DOHH2 (cell line): Measurements from ENCODE around the gene PQBP1.

Experiments
- H3F3A ChIP-seq: fragments of 200-600 bp; sonication (generic), shearing (Covaris generic); 2 replicates; pipeline ENCODE4 v1.6.0; 2016; ENCODE audit warnings: antibody characterized with exemption, mild to moderate bottlenecking; ENCODE audit not compliant: control insufficient read depth, insufficient read depth
- H3K27ac ChIP-seq: fragments of 200-600 bp; sonication (generic); 2 replicates; pipeline ENCODE4 v1.5.1; 2014; ENCODE audit warnings: low read depth, mild to moderate bottlenecking, low read length, moderate library complexity
- H3K27me3 ChIP-seq: fragments of 200-600 bp; sonication (generic); 2 replicates; pipeline ENCODE4 v1.6.1; 2014; ENCODE audit warnings: mild to moderate bottlenecking, low read length, mixed read lengths; ENCODE audit not compliant: control insufficient read depth
- H3K36me3 ChIP-seq: fragments of 200-600 bp; sonication (generic); 2 replicates; pipeline ENCODE4 v1.6.1; 2014; ENCODE audit warnings: mild to moderate bottlenecking, low read length, moderate library complexity, mixed read lengths; ENCODE audit not compliant: control insufficient read depth
- H3K4me1 ChIP-seq: fragments of 200-600 bp; sonication (generic); 2 replicates; pipeline ENCODE4 v1.6.1; 2014; ENCODE audit warnings: mild to moderate bottlenecking, low read length, mixed read lengths; ENCODE audit not compliant: control insufficient read depth
- H3K4me2 ChIP-seq: fragments of 200-600 bp; sonication (generic); 2 replicates; pipeline ENCODE4 v1.6.0; 2014; ENCODE audit warnings: mild to moderate bottlenecking, low read length, moderate library complexity
- H3K4me3 ChIP-seq: fragments of 200-600 bp; sonication (generic); 2 replicates; pipeline ENCODE4 v1.5.1; 2014; ENCODE audit warnings: mild to moderate bottlenecking, low read length, mixed read lengths
- H3K79me2 ChIP-seq: fragments of 200-600 bp; sonication (generic); 2 replicates; pipeline ENCODE4 v1.6.1; 2014; ENCODE audit warnings: mild to moderate bottlenecking, low read length, mixed read lengths; ENCODE audit not compliant: control insufficient read depth
- H3K9me2 ChIP-seq: fragments of 200-600 bp; sonication (generic); replicated peaks from 2 replicates; pipeline ENCODE4 v1.6.1; 2014; ENCODE audit warnings: mild to moderate bottlenecking, low read length, mixed read lengths; ENCODE audit not compliant: control insufficient read depth
- H3K9me3 ChIP-seq: fragments of 200-600 bp; sonication (generic); 2 replicates; pipeline ENCODE4 v1.6.1; 2014; ENCODE audit warnings: antibody characterized with exemption, low read length, mixed read lengths; ENCODE audit not compliant: control insufficient read depth, insufficient read depth
- H4K20me1 ChIP-seq: fragments of 200-600 bp; sonication (generic); 2 replicates; pipeline ENCODE4 v1.6.0; 2014; ENCODE audit warnings: low read depth, mild to moderate bottlenecking, antibody characterized with exemption, low read length, moderate library complexity; ENCODE audit not compliant: control insufficient read depth, insufficient read depth
- CTCF ChIP-seq: fragments of 200-600 bp; sonication (generic); IDR thresholded peaks from one replicate; pipeline ENCODE4 v1.5.1; 2014; ENCODE audit warnings: antibody characterized with exemption, mild to moderate bottlenecking, low read depth, low read length; ENCODE audit not compliant: poor library complexity, severe bottlenecking
- EZH2phosphoT487 ChIP-seq: fragments of 200-600 bp; sonication (generic); IDR thresholded peaks from 2 replicates; pipeline ENCODE4 v1.6.1; 2017; ENCODE audit warnings: borderline replicate concordance, mild to moderate bottlenecking, antibody characterized with exemption, low read length, moderate library complexity, mixed read lengths

Gene PQBP1

DNA sequence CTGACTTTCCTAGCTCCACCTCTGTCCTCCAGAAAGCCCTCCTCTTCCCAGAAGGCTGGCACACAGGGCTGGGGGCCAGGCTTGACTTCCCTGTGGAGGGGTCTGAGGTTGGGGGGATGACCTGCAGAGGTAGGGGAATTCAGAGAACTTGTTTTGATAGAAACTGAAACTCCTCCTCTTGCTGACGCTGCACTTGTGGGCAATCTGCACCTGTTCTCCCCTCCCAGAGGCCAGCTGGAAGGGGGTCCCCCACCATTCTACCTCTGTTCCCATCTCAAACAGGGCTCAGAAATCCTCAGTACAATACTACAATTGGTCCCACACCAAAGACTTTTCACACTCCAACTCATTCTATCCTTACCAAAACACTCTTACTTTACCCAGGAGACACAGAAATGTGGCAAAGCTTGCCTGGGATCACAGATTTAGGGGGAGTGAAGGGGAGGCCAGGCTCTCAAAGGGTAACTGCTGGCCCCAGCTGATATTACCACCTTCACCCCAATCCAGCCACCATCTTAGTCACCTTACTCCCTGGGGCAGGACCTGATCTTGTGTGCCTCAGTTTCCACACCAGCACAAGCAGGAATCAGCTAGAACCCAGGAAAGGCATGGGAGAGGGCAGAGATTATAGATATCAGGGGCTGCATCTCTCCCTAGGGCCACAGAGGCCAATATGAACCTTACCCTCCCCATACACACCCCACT, 41.1 kb downstream of the PQBP1 start:
- Histone ChIP-seq H4K20me1 (no peaks in the 10 kb centered on the region), H3K4me2 (peak overlapping the region; percentile 93), H3K27me3 (no peaks in the 10 kb centered on the region), H3K4me3 (peak overlapping the region; percentile 71), H3K79me2 (peaks cover 82% of the 10 kb centered on the region), H3K9me3 (no peaks in the 10 kb centered on the region), H3K36me3 (peaks cover 71% of the 10 kb centered on the region), H3K4me1 (peaks cover 84% of the 10 kb centered on the region), H3K27ac (peak overlapping the region; percentile 98), H3K9me2 (no peaks in the 10 kb centered on the region), H3F3A (peaks cover 12% of the 10 kb centered on the region)
- TF ChIP-seq EZH2phosphoT487 (no peak), CTCF (no peak)

- Histone ChIP-seq H3K9me3 (no peaks in the 10 kb centered on the region), H3K4me3 (peak overlapping the region; percentile 71), H3K4me1 (peaks cover 76% of the 10 kb centered on the region), H3K27ac (peak overlapping the region; percentile 98), H3K9me2 (no peaks in the 10 kb centered on the region), H3K4me2 (peak overlapping the region; percentile 93), H3K27me3 (no peaks in the 10 kb centered on the region), H3K79me2 (peaks cover 89% of the 10 kb centered on the region), H3F3A (peaks cover 12% of the 10 kb centered on the region), H3K36me3 (peaks cover 63% of the 10 kb centered on the region), H4K20me1 (no peaks in the 10 kb centered on the region)
- TF ChIP-seq CTCF (no peak), EZH2phosphoT487 (no peak)
These were observed 41.9 kb downstream of the PQBP1 start for GRCh38 chrX:48939524-48940228.

- Histone ChIP-seq H3K36me3 (peaks cover 55% of the 10 kb centered on the region), H3K4me2 (peak overlapping the region; percentile 93), H3K9me3 (no peaks in the 10 kb centered on the region), H3K79me2 (peaks cover 89% of the 10 kb centered on the region), H3K27me3 (no peaks in the 10 kb centered on the region), H3K27ac (peak overlapping the region; percentile 98), H3K4me3 (peak overlapping the region; percentile 71), H3F3A (peaks cover 12% of the 10 kb centered on the region), H3K4me1 (peaks cover 69% of the 10 kb centered on the region), H4K20me1 (no peaks in the 10 kb centered on the region), H3K9me2 (no peaks in the 10 kb centered on the region)
- no peak for TF ChIP-seq EZH2phosphoT487
- TF ChIP-seq CTCF: no peak
These were observed 42.8 kb downstream of the PQBP1 start for GRCh38 chrX:48940404-48940955.
